Psoas muscle (tissue), 8 donors: ENCODE results near the gene TRIL. TPM values are rescaled to one million over a fixed set of nuclear protein-coding genes. Genes with fewer than 3 reads are reported as not detected.

Experiments used
- ATAC-seq, 4 donors: fragments of 200-7000 bp; cut with Tn5 transposase; one replicate each; pipeline ENCODE4 v1.9.1; 2020; ENCODE audit warnings: moderate library complexity in 3 of 4, mild to moderate bottlenecking in 2 of 4
- DNase-seq, 2 donors: peaks; one replicate each; pipeline ENCODE4 v3.0.0-alpha.2; 2020
- H3K27ac ChIP-seq: fragments of 200-600 bp; one replicate; pipeline ENCODE4 v1.8.0; 2022
- H3K27me3 ChIP-seq, 3 donors: fragments of 200-600 bp in 1 of 3; one replicate each; pipeline versions ENCODE4 v1.6.1 to v1.8.0; 2013 to 2022; ENCODE audit warnings: low read length in 2 of 3, mild to moderate bottlenecking in 2 of 3, moderate library complexity in 1 of 3; ENCODE audit not compliant: insufficient read depth in 3 of 3
- H3K36me3 ChIP-seq, 2 donors: fragments of 200-600 bp in 1 of 2; one replicate each; pipeline versions ENCODE4 v1.6.1 to v1.8.0; 2013 to 2022; ENCODE audit warnings: low read depth in 1 of 2, mild to moderate bottlenecking in 1 of 2, moderate library complexity in 1 of 2; ENCODE audit not compliant: insufficient read depth in 1 of 2
- H3K4me1 ChIP-seq: fragments of 200-600 bp; one replicate; pipeline ENCODE4 v1.8.0; 2022
- H3K4me3 ChIP-seq: fragments of 200-600 bp; one replicate; pipeline ENCODE4 v1.8.0; 2022; ENCODE audit warnings: mild to moderate bottlenecking
- H3K9me3 ChIP-seq: fragments of 200-600 bp; one replicate; pipeline ENCODE4 v1.8.0; 2022
- CTCF ChIP-seq: fragments of 200-600 bp; IDR thresholded peaks from one replicate; pipeline ENCODE4 v1.8.0; 2022; ENCODE audit warnings: antibody characterized with exemption
- WGBS, 3 donors: extraction: QIAGEN DNeasy Blood & Tissue Kit; methylation state at CpG; one replicate each; pipeline versions ENCODE4 v1.1.6 to v1.1.7; 2013; 5-methylcytosine and 5-hydroxymethylcytosine counted together
- intact Hi-C, 2 donors: fragments of 100-400 bp; cut with DNase I; formaldehyde crosslinking; loops; one replicate each; pipeline versions ENCODE4 v1.11.0 to v1.14.2; 2022
- polyA plus RNA-seq, 3 donors: library from polyadenylated mRNA; stranded (reverse); fragments of 200-250 nt; gene quantifications; one replicate each; pipeline ENCODE4 v1.2.3, GENCODE V29; 2013
- total RNA-seq, 4 donors: library from RNA; stranded (reverse); fragmentation: NEBNext Ultra II Directional in 2 of 4; extraction: Animal tissue kit (Norgen Biotek cat#: 25700) in 2 of 4; gene quantifications; one replicate each; pipeline versions ENCODE4 v1.2.1 to v1.2.4, GENCODE V29; 2021 to 2023
- donor health status: healthy with polysubstance abuse.
- donor health status: DM: no; HTN: no; CAD: no; lungs with moderate emphysema.
- donor health status: Bipolar disorder and iron deficiency.
- donor health status: healthy.
- donor health status: DM: yes; HTN: yes; CAD: no.
- donor health status: DM: no; HTN: no; CAD: no.
- donor health status: DM: no; HTN: no; CAD: no.
- donor health status: DM: yes; HTN: yes; CAD: no.

The TRIL gene
- total and polyA plus RNA-seq, 7 donors: 0.38 to 3.2 (median 0.62) TPM

- Histone ChIP-seq H3K4me1 (no peaks in the 10 kb centered on the region), H3K9me3 (peaks cover 28% of the 10 kb centered on the region), H3K27ac (no peak overlapping the region), H3K4me3 (no peak overlapping the region), H3K36me3 (no peaks in the 10 kb centered on the region), H3K27me3 (peaks cover 0 to 7% (median 3%) of the 10 kb centered on the region in 3 donors)
- ATAC-seq (peak in 1 of 4 donors; percentile 30), DNase-seq (no peak)
- 21 to 51% (median 28%) methylated on average over 3 of the region's 3 CpGs for WGBS, 3 donors
- TF ChIP-seq CTCF: no peak
- intact Hi-C loops: no loop called here
Measured at GRCh38 chr7:28976022-28976421, 17.9 kb upstream of the TRIL start.

GRCh38 chr7:28973591-28973990 lies 15.5 kb upstream of the TRIL start:
- TF ChIP-seq CTCF: no peak
- DNase-seq (no peak), ATAC-seq (no peak)
- intact Hi-C loops: no loop called here
- Histone ChIP-seq H3K4me1 (no peaks in the 10 kb centered on the region), H3K27ac (no peak overlapping the region), H3K4me3 (no peak overlapping the region), H3K9me3 (peaks cover 33% of the 10 kb centered on the region), H3K36me3 (no peaks in the 10 kb centered on the region), H3K27me3 (peaks cover 0 to 7% (median 3%) of the 10 kb centered on the region in 3 donors)
- WGBS, 3 donors: 31 to 50% (median 31%) methylated on average over 3 of the region's 3 CpGs

GRCh38 chr7:28964056-28964455 lies 5.9 kb upstream of the TRIL start:
- DNase-seq: no peak
- Histone ChIP-seq H3K27ac (no peak overlapping the region), H3K9me3 (no peaks in the 10 kb centered on the region), H3K36me3 (no peaks in the 10 kb centered on the region), H3K27me3 (no peaks in the 10 kb centered on the region), H3K4me3 (no peak overlapping the region), H3K4me1 (no peaks in the 10 kb centered on the region)
- intact Hi-C loops: no loop called here
- no peak for ATAC-seq
- no peak for TF ChIP-seq CTCF
- WGBS, 3 donors: 65 to 74% (median 72%) methylated on average over 2 of the region's 2 CpGs

GRCh38 chr7:28961972-28962371 lies 3.8 kb upstream of the TRIL start:
- no peaks in the 10 kb centered on the region for H3K9me3 ChIP-seq
- DNase-seq (no peak), ATAC-seq (no peak)
- H3K27ac ChIP-seq: no peak overlapping the region
- H3K4me3 ChIP-seq: no peak overlapping the region
- WGBS, 3 donors: 66 to 86% (median 70%) methylated on average over 5 of the region's 5 CpGs
- no peaks in the 10 kb centered on the region for H3K36me3 ChIP-seq
- intact Hi-C loops: no loop called here
- no peak for TF ChIP-seq CTCF
- peaks cover 8% of the 10 kb centered on the region for H3K4me1 ChIP-seq
- peaks cover 0 to 12% (median 5%) of the 10 kb centered on the region in 3 donors for H3K27me3 ChIP-seq
